ENCODE results near the gene KCTD1.

KCTD1 gene

DNA sequence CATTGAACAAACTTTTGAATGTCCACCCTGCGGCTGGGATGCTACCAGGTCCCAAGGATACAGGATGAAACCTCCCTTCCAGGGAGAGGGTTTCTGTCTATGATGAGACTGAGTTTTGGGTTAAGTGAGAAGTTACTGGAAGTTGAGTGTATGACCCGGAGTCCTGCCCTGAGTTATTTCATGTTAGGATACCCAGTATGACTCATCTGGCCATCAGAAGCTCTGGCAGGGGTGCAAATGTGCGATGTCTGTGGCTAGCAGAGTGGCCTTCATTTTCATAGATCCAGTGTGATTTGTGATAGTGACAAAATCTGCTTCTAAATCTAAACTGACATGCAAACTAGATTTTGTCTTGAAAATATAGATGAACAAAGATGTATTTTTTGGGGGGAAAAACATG is 55.3 kb downstream of the KCTD1 start:
- H3K4me3 ChIP-seq (ENCODE audit: low read length): no peak overlapping the region
- DNase-seq (ENCODE audit: low read depth): peak; percentile 28
- no peak for TF ChIP-seq CTCF (conservative IDR thresholded peaks at IDR 0.05; ENCODE audit: low read length)

- no peak for TF ChIP-seq CTCF (conservative IDR thresholded peaks at IDR 0.05; ENCODE audit: low read length)
- H3K4me3 ChIP-seq (ENCODE audit: low read length): no peak overlapping the region
- no peak for DNase-seq (ENCODE audit: low read depth)
Observed at GRCh38 chr18:26491194-26491816, 57.0 kb downstream of the KCTD1 start.

DNA sequence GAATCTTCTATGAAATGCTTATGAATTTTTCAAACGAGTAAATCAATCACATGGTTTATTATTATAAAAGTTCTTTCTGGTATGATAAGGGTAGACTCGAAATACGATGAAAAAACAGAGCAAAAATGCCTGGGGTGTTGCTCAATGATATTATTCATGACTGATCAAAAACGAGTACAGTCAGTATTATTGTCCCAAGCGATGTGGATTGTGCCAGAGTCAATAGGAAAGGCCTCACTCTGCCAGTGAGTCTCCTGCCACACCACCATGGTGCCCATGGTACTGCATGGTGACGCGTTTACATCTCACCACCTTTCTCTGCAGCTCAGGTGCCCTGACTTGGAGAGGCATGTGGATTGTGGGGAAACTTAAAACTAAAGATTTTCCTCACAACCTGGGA is 58.5 kb downstream of the KCTD1 start:
- no peak for DNase-seq (ENCODE audit: low read depth)
- H3K4me3 ChIP-seq (ENCODE audit: low read length): no peak overlapping the region
- no peak for TF ChIP-seq CTCF (conservative IDR thresholded peaks at IDR 0.05; ENCODE audit: low read length)

GRCh38 chr18:26489191-26489590 is 59.2 kb downstream of the KCTD1 start:
- H3K4me3 ChIP-seq (ENCODE audit: low read length): no peak overlapping the region
- no peak for TF ChIP-seq CTCF (conservative IDR thresholded peaks at IDR 0.05; ENCODE audit: low read length)
- no peak for DNase-seq (ENCODE audit: low read depth)

DNA sequence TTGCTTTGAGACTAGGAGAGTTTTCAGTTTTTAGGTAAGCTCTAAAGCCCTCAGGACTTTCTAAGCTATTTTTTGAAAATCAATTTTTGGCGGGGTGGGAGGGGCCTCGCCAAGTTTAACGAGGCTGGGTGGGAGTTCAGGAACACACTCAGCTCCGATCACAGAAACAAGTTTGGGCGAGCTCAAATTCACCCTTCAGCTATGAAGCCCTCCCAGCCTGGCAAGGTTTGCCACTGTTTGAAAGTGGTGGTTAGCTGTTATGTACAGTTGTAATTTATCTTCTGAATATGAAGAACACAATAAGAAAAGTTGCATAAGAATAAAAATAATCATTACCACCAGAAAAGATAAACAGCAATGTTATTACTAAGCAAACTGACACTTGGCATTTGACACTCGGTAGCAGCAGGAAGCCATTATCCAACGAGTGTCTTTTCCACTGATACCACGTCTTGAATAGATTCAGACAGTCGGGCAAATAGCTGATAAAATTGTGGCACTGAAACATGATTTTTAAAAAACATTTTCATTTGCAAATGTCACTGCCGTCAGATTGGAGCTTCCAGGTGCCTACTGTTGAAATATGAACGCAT is 59.8 kb downstream of the KCTD1 start:
- DNase-seq (ENCODE audit: low read depth): peak; percentile 22
- H3K4me3 ChIP-seq (ENCODE audit: low read length): no peak overlapping the region
- TF ChIP-seq CTCF (conservative IDR thresholded peaks at IDR 0.05; ENCODE audit: low read length): no peak

DNA sequence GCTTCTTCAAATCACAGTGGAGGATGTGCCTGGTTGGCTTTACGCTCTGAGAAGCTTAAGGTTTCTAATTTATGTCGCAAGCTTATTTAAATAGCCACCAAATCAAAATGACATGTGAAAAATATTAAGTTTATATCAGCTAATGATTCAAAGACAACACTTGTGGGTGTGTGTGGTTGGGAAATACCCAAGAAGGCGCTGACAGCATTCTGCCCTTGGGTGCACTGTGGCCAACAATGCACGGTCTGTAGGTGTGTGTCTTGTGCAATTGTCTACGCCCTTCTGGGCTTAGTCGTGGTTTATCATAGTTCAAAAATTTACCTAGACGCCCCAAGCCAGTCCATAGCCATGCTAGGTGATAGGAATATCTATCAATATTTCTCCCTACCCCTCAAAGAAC is 60.9 kb downstream of the KCTD1 start:
- DNase-seq (ENCODE audit: low read depth): peak; percentile 13
- H3K4me3 ChIP-seq (ENCODE audit: low read length): no peak overlapping the region
- TF ChIP-seq CTCF (conservative IDR thresholded peaks at IDR 0.05; ENCODE audit: low read length): no peak

GRCh38 chr18:26483633-26484032 is 64.7 kb downstream of the KCTD1 start:
- DNase-seq (ENCODE audit: low read depth): no peak
- TF ChIP-seq CTCF (conservative IDR thresholded peaks at IDR 0.05; ENCODE audit: low read length): no peak
- no peak overlapping the region for H3K4me3 ChIP-seq (ENCODE audit: low read length)
